Effector CD8-positive, alpha-beta T cell (primary cell): ENCODE data around the gene PCSK5.

ENCODE experiments used
- DNase-seq: peaks from one replicate; lab custom pipeline; 2025; lab: John Stamatoyannopoulos, UW

The PCSK5 gene

DNA sequence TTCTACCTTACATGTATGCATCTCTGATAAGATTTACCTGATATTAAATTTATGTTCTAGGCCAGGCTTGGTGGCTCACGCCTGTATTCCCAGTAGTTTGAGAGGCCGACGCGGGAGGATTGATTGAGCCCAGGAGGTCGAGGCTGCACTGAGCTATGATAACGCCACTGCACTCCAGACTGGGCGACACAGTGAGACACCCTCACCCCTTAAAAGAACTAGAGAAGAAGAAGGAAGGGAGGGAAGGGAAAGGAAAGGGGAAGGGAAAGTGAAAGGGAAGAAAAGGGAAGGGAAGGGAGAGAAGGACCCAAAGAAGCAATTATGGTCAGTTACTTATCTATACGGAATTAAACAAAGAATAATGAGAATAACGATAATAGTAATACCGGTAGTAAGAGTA lies 504.9 kb downstream of the PCSK5 start:
- no peak for DNase-seq

GRCh38 chr9:76396144-76396543 lies 505.7 kb downstream of the PCSK5 start:
- DNase-seq: no peak

- no peak for DNase-seq
Observed at GRCh38 chr9:76396597-76396996, 506.1 kb downstream of the PCSK5 start.

GRCh38 chr9:76399856-76400255 lies 509.4 kb downstream of the PCSK5 start:
- no peak for DNase-seq

GRCh38 chr9:76400534-76401096 lies 510.1 kb downstream of the PCSK5 start:
- DNase-seq: no peak

DNA sequence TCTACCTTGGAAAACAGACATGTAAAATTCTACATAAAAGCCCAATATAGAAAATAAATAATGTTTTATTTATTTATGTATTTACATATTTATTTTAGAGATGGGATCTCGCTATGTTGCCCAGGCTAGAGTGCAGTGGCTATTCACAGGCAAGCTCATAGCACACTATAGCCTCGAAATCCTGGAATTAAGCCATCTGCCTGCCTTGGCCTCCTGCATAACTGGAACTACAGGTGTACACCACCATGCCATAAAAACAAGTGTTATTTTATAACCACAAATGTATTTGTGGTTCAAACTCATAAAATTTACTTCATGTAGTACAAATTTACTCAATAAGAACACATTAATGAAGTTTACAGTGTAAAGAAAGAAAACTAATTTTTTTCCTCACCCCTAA lies 510.7 kb downstream of the PCSK5 start:
- DNase-seq: no peak

- no peak for DNase-seq
Observed at GRCh38 chr9:76401580-76402354, 511.3 kb downstream of the PCSK5 start.

DNA sequence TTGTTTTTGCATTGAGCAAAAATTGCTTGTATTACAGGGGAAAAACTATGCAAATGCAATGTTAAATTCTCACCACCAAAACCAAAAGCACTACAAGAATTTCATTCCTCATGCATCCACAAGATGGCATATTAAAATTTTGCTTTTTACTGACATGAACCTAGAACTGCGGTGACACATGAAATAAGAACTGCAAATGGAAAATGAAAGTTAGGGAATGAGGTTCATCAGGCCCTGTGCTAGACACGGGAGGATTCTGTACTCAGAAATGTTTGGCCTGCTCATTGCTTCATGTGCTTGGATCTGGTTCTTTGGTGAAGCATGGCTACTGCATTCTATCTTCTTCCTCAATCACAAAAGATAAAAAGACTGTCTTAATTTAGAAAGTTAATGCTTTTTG lies 512.9 kb downstream of the PCSK5 start:
- no peak for DNase-seq

GRCh38 chr9:76404401-76404800 lies 513.9 kb downstream of the PCSK5 start:
- DNase-seq: no peak

- DNase-seq: no peak
Observed at GRCh38 chr9:76405340-76405739, 514.9 kb downstream of the PCSK5 start.

GRCh38 chr9:76405868-76406267 lies 515.4 kb downstream of the PCSK5 start:
- no peak for DNase-seq
